Type B pancreatic cell (in vitro differentiated cells): Measurements from ENCODE around the gene NEDD4L. TPM values are rescaled to one million over a fixed set of nuclear protein-coding genes. Genes with fewer than 3 reads are reported as not detected.

ENCODE experiments used
- DNase-seq: peaks from one replicate; pipeline ENCODE4 v3.0.0; 2021; ENCODE audit warnings: mixed read lengths; ENCODE audit not compliant: unreplicated experiment; ENCODE audit errors: extremely low spot score
- H3K27ac Mint-ChIP-seq: 2 replicates; pipeline ENCODE4 v1.8.0; 2021; ENCODE audit warnings: mild to moderate bottlenecking, mixed read lengths
- H3K27me3 Mint-ChIP-seq: 2 replicates; pipeline ENCODE4 v1.8.0; 2021; ENCODE audit warnings: mixed read lengths
- H3K36me3 Mint-ChIP-seq: 2 replicates; pipeline ENCODE4 v1.8.0; 2021; ENCODE audit warnings: mixed read lengths
- H3K4me1 Mint-ChIP-seq: one replicate; pipeline ENCODE4 v1.8.0; 2021; ENCODE audit warnings: mixed read lengths; ENCODE audit not compliant: unreplicated experiment
- H3K4me3 Mint-ChIP-seq: 2 replicates; pipeline ENCODE4 v1.8.0; 2021; ENCODE audit warnings: mild to moderate bottlenecking, mixed read lengths
- H3K9me3 Mint-ChIP-seq: 2 replicates; pipeline ENCODE4 v1.8.0; 2021; ENCODE audit warnings: mixed read lengths
- total RNA-seq: library from RNA; stranded (reverse); gene quantifications from 2 replicates; pipeline ENCODE4 v1.2.1, GENCODE V29; 2021; ENCODE audit warnings: low replicate concordance
- TF ChIP-seq, protein P1 (sequence below): fragments of 200-600 bp; sonication (generic); conservative IDR thresholded peaks from 2 replicates; pipeline ENCODE4 v1.5.0; 2021; ENCODE audit warnings: antibody characterized with exemption, mild to moderate bottlenecking

Gene NEDD4L
- total RNA-seq, 1 donor from 2014 or later: 84.7 TPM

DNA sequence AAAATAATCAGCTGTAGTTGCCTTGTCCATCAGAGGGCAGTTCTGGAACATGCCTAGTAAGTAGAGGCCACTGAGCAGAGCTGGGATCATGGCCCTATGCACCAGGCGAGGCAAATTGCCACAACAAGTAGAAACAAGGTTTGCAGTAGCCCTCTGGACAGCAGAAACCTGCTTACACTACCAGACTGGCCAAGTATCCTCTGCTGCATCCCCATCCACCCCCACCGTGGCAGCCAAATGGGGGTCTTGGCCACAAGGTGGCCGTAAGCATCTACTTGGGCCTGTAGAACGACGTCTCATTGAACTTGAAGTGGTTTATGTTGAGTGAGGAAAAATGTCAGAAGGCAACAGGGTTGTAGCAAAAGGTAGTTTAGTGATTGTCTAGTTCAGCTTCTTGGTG is 343.7 kb downstream of the NEDD4L start:
- Mint-ChIP-seq H3K36me3 (peaks cover 48% of the 10 kb centered on the region), H3K9me3 (no peaks in the 10 kb centered on the region), H3K27ac (no peak overlapping the region), H3K4me1 (peaks cover 13% of the 10 kb centered on the region), H3K4me3 (no peak overlapping the region), H3K27me3 (no peaks in the 10 kb centered on the region)
- TF ChIP-seq, protein P1, sequence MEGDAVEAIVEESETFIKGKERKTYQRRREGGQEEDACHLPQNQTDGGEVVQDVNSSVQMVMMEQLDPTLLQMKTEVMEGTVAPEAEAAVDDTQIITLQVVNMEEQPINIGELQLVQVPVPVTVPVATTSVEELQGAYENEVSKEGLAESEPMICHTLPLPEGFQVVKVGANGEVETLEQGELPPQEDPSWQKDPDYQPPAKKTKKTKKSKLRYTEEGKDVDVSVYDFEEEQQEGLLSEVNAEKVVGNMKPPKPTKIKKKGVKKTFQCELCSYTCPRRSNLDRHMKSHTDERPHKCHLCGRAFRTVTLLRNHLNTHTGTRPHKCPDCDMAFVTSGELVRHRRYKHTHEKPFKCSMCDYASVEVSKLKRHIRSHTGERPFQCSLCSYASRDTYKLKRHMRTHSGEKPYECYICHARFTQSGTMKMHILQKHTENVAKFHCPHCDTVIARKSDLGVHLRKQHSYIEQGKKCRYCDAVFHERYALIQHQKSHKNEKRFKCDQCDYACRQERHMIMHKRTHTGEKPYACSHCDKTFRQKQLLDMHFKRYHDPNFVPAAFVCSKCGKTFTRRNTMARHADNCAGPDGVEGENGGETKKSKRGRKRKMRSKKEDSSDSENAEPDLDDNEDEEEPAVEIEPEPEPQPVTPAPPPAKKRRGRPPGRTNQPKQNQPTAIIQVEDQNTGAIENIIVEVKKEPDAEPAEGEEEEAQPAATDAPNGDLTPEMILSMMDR: peak; percentile 19
- DNase-seq: no peak

GRCh38 chr18:58388736-58389135 is 344.7 kb downstream of the NEDD4L start:
- Mint-ChIP-seq H3K36me3 (peaks cover 48% of the 10 kb centered on the region), H3K27ac (no peak overlapping the region), H3K4me3 (no peak overlapping the region), H3K27me3 (no peaks in the 10 kb centered on the region), H3K9me3 (no peaks in the 10 kb centered on the region), H3K4me1 (peaks cover 13% of the 10 kb centered on the region)
- TF ChIP-seq, protein P1: no peak
- no peak for DNase-seq

DNA sequence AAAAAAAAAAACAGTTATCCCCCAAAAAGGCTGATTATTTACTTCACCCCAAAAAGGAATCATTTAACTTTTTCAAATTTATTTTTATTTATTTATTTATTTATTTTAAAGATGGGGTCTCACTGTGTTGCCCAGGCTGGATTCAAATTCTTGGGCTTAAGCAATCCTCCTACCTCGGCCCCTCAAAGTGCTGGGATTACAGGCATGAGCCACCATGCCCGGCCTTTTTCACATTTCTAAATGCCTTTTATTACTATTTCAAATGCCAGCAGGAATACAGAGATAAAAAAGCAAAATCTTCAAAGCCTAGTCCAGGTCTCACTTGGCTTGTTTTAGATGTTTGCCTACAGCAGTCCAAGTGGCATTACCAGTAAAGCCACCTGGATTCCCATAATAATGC is 345.7 kb downstream of the NEDD4L start:
- Mint-ChIP-seq H3K4me1 (peaks cover 13% of the 10 kb centered on the region), H3K36me3 (peaks cover 48% of the 10 kb centered on the region), H3K27me3 (no peaks in the 10 kb centered on the region), H3K27ac (no peak overlapping the region), H3K4me3 (no peak overlapping the region), H3K9me3 (no peaks in the 10 kb centered on the region)
- DNase-seq: no peak
- TF ChIP-seq, protein P1: no peak

DNA sequence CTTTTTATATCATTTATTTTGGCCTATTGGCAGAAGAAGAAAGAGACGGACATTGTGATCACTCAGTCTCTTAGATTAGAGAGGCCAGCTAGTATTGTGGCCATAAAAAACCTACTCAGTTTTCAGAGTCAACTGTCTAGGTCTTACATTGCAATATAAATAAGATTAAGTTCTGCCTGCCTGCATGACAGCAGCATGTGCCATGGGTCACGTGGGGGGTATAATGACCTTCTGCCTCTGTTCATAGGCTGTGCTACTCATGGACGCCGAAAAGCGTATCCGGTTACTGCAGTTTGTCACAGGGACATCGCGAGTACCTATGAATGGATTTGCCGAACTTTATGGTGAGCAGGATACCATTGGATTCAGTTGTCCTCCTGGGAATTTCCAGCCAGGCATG is 346.4 kb downstream of the NEDD4L start:
- Mint-ChIP-seq H3K4me1 (peaks cover 13% of the 10 kb centered on the region), H3K4me3 (no peak overlapping the region), H3K36me3 (peaks cover 45% of the 10 kb centered on the region), H3K9me3 (no peaks in the 10 kb centered on the region), H3K27me3 (no peaks in the 10 kb centered on the region), H3K27ac (no peak overlapping the region)
- TF ChIP-seq, protein P1: no peak
- no peak for DNase-seq

GRCh38 chr18:58391231-58391825 is 347.3 kb downstream of the NEDD4L start:
- no peak overlapping the region for H3K27ac Mint-ChIP-seq
- TF ChIP-seq, protein P1: no peak
- H3K9me3 Mint-ChIP-seq: no peaks in the 10 kb centered on the region
- peaks cover 19% of the 10 kb centered on the region for H3K4me1 Mint-ChIP-seq
- no peaks in the 10 kb centered on the region for H3K27me3 Mint-ChIP-seq
- H3K4me3 Mint-ChIP-seq: no peak overlapping the region
- H3K36me3 Mint-ChIP-seq: peaks cover 54% of the 10 kb centered on the region
- no peak for DNase-seq

DNA sequence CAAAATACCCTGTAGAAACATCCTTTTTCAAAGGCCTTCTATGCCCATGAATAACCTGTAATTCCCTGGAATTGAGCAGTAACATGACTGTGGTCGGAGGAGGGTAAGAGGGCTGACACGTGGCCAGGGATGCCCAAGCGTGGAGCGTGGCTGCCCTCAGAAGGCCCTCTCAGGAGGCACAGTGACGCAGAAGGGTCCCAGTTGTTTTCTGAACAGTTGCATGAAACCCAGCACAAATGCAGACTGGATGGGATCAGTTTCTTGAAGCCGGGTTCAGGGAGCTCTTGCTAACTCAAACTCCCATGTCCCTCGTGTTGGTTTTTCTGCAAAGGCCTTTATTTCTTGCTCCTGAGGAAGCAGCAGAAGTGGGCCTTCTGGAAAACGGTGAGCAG is 347.9 kb downstream of the NEDD4L start:
- Mint-ChIP-seq H3K36me3 (peaks cover 59% of the 10 kb centered on the region), H3K27ac (no peak overlapping the region), H3K4me3 (no peak overlapping the region), H3K9me3 (no peaks in the 10 kb centered on the region), H3K4me1 (peaks cover 21% of the 10 kb centered on the region), H3K27me3 (no peaks in the 10 kb centered on the region)
- DNase-seq: no peak
- TF ChIP-seq, protein P1: peak; percentile 24
